ENCODE data around the gene PDXP.

- TF ChIP-seq, protein P1, sequence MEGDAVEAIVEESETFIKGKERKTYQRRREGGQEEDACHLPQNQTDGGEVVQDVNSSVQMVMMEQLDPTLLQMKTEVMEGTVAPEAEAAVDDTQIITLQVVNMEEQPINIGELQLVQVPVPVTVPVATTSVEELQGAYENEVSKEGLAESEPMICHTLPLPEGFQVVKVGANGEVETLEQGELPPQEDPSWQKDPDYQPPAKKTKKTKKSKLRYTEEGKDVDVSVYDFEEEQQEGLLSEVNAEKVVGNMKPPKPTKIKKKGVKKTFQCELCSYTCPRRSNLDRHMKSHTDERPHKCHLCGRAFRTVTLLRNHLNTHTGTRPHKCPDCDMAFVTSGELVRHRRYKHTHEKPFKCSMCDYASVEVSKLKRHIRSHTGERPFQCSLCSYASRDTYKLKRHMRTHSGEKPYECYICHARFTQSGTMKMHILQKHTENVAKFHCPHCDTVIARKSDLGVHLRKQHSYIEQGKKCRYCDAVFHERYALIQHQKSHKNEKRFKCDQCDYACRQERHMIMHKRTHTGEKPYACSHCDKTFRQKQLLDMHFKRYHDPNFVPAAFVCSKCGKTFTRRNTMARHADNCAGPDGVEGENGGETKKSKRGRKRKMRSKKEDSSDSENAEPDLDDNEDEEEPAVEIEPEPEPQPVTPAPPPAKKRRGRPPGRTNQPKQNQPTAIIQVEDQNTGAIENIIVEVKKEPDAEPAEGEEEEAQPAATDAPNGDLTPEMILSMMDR (IDR thresholded peaks at IDR 0.05), result no peak
- no peak for TF ChIP-seq POLR2A (IDR thresholded peaks at IDR 0.05)
These were observed 46.1 kb downstream of the PDXP start for GRCh38 chr22:37704645-37705044.
